K562 (cell line): Measurements from ENCODE around the gene CYB5B.

ENCODE experiments used
- KDM1A ChIP-seq, 2 experiments: fragments of 450-650 bp; IDR thresholded peaks; 2 replicates each; pipeline ENCODE4 v1.6.1; 2016; ENCODE audit warnings: mild to moderate bottlenecking in 2 of 2
- MIER1 ChIP-seq: fragments of 450-650 bp; IDR thresholded peaks from 2 replicates; pipeline ENCODE4 v1.6.1; 2016; ENCODE audit warnings: antibody characterized with exemption, mild to moderate bottlenecking, low read depth

GRCh38 chr16:69477546-69477945 lies 53.1 kb downstream of the CYB5B start:
- no peak for TF ChIP-seq KDM1A (IDR thresholded peaks at IDR 0.05)
- no peak for TF ChIP-seq MIER1
